ENCODE data around the gene SAMD15.
A peak's percentile ranks its signal among the peaks of the same experiment; 100 is the strongest.
"Not testable (repeated sequence)": the region's sequence is repeated elsewhere in the genome, so short reads cannot be mapped to it uniquely, and the experiment has no call there.

The SAMD15 gene

DNA sequence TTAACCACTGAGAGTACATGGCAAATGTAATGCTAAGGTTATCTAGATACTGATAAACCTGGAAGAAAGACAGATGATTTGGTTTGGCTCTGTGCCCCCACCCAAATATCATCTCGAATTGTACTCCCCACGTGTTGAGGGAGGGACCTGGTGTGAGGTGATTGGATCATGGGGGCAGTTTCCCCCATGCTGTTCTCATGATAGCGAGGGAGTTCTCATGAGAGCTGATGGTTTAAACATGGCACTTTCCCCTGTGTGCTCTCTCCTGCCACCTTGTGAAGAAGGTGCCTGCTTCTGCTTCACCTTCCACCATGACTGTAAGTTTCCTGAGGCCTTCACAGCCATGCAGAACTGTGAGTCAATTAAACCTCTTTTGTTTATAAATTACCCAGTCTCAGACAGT is 32.0 kb downstream of the SAMD15 start:
- H3K9me3 ChIP-seq (ENCODE audit: insufficient read depth, low read length), result no peaks in the 10 kb centered on the region
- TF ChIP-seq EZH2phosphoT487 (conservative IDR thresholded peaks at IDR 0.05; ENCODE audit: low read length) (no peak), CTCF (IDR thresholded peaks at IDR 0.05; ENCODE audit: insufficient read depth, low read length, poor library complexity, severe bottlenecking) (no peak)
- H3F3A ChIP-seq (ENCODE audit: insufficient read depth), result no peaks in the 10 kb centered on the region
- no peaks in the 10 kb centered on the region for H3K9me2 ChIP-seq (replicated peaks; ENCODE audit: insufficient read depth, low read length)
- H3K27me3 ChIP-seq (ENCODE audit: low read length), result no peaks in the 10 kb centered on the region
- peak overlapping the region; percentile 88 for H2AFZ ChIP-seq (ENCODE audit: low read depth, low read length, severe bottlenecking)
- H4K20me1 ChIP-seq (ENCODE audit: low read depth, low read length), result no peaks in the 10 kb centered on the region
- no peaks in the 10 kb centered on the region for H3K36me3 ChIP-seq (ENCODE audit: low read length)
- H3K79me2 ChIP-seq (ENCODE audit: insufficient read depth, low read length), result no peaks in the 10 kb centered on the region
- H3K9ac ChIP-seq (ENCODE audit: low read length), result no peak overlapping the region
- H3K4me2 ChIP-seq (ENCODE audit: low read depth, low read length, poor library complexity, severe bottlenecking), result no peak overlapping the region
- H3K4me3 ChIP-seq (ENCODE audit: insufficient read depth, low read length, poor library complexity, severe bottlenecking), result no peak overlapping the region
- no peak overlapping the region for H3K27ac ChIP-seq (ENCODE audit: low read depth, low read length)

DNA sequence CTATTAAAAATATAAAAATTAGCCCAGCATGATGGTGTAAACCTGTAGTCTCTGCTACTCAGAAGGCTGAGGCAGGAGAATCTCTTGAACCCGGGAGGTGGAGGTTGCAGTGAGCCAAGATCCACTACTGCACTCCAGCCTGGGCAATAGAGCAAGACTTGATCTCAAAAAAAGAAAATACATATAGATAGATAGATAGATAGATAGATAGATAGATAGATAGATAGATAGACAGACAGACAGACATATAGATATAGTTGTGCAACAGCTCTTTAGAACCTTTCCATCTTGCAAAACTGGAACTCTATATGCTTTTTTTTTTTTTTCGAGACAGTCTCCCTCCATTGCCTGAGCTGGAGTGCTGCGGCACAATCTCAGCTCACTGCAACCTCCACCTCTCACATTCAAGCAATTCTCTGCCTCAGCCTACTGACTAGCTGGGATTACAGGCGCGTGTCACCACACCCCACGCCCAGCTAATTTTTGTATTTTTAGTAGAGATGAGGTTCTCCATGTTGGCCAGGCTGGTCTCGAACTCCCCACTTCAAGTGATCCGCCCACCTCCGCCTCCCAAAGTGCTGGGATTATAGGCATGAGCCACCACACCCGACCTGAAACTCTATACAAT is 38.3 kb downstream of the SAMD15 start:
- not testable (repeated sequence) for H4K20me1 ChIP-seq (ENCODE audit: low read depth, low read length); H3K27me3 ChIP-seq (ENCODE audit: low read length); H3K4me3 ChIP-seq (ENCODE audit: insufficient read depth, low read length, poor library complexity, severe bottlenecking); H3K9me3 ChIP-seq (ENCODE audit: insufficient read depth, low read length); H3K36me3 ChIP-seq (ENCODE audit: low read length); H3K79me2 ChIP-seq (ENCODE audit: insufficient read depth, low read length); H3K27ac ChIP-seq (ENCODE audit: low read depth, low read length); H3F3A ChIP-seq (ENCODE audit: insufficient read depth); H3K9ac ChIP-seq (ENCODE audit: low read length); H2AFZ ChIP-seq (ENCODE audit: low read depth, low read length, severe bottlenecking); H3K4me2 ChIP-seq (ENCODE audit: low read depth, low read length, poor library complexity, severe bottlenecking); H3K9me2 ChIP-seq (replicated peaks; ENCODE audit: insufficient read depth, low read length)

- H2AFZ ChIP-seq (ENCODE audit: low read depth, low read length, severe bottlenecking); H3K27me3 ChIP-seq (ENCODE audit: low read length); H3K27ac ChIP-seq (ENCODE audit: low read depth, low read length); H3K4me3 ChIP-seq (ENCODE audit: insufficient read depth, low read length, poor library complexity, severe bottlenecking); H3K9me2 ChIP-seq (replicated peaks; ENCODE audit: insufficient read depth, low read length); H3K9ac ChIP-seq (ENCODE audit: low read length); H4K20me1 ChIP-seq (ENCODE audit: low read depth, low read length); H3K79me2 ChIP-seq (ENCODE audit: insufficient read depth, low read length); H3K9me3 ChIP-seq (ENCODE audit: insufficient read depth, low read length); H3F3A ChIP-seq (ENCODE audit: insufficient read depth); H3K4me2 ChIP-seq (ENCODE audit: low read depth, low read length, poor library complexity, severe bottlenecking); H3K36me3 ChIP-seq (ENCODE audit: low read length): not testable (repeated sequence)
Observed at GRCh38 chr14:77416098-77416497, 38.9 kb downstream of the SAMD15 start.

DNA sequence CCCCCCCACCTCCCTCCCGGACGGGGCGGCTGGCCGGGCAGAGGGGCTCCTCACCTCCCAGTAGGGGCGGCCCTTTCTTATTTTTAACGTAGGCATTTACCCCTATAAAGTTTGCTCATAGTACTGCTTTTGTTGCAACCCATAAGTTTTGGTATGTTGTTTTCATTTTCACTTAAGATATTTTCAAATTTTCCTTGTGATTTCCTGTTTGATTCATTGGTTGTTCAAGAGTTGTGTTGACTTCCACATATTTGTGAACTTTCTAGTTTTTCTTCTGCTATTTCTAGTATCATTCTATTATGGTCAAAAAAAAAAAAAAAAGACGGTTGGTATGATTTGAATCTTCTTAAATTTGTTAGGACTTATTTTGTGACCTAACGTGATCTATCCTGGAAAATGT is 39.7 kb downstream of the SAMD15 start:
- Histone ChIP-seq H3K79me2 (ENCODE audit: insufficient read depth, low read length) (no peaks in the 10 kb centered on the region), H2AFZ (ENCODE audit: low read depth, low read length, severe bottlenecking) (no peak overlapping the region)

More for the DNA sequence above, 39.7 kb downstream of the SAMD15 start:
- H3K9me3 ChIP-seq (ENCODE audit: insufficient read depth, low read length), result no peaks in the 10 kb centered on the region
- no peak overlapping the region for H3K9ac ChIP-seq (ENCODE audit: low read length)
- H3K36me3 ChIP-seq (ENCODE audit: low read length), result no peaks in the 10 kb centered on the region
- H4K20me1 ChIP-seq (ENCODE audit: low read depth, low read length), result no peaks in the 10 kb centered on the region
- no peak overlapping the region for H3K4me2 ChIP-seq (ENCODE audit: low read depth, low read length, poor library complexity, severe bottlenecking)
- H3K4me3 ChIP-seq (ENCODE audit: insufficient read depth, low read length, poor library complexity, severe bottlenecking), result no peak overlapping the region
- no peak overlapping the region for H3K27ac ChIP-seq (ENCODE audit: low read depth, low read length)
- TF ChIP-seq EZH2phosphoT487 (conservative IDR thresholded peaks at IDR 0.05; ENCODE audit: low read length), result no peak
- no peak for TF ChIP-seq CTCF (IDR thresholded peaks at IDR 0.05; ENCODE audit: insufficient read depth, low read length, poor library complexity, severe bottlenecking)
- no peaks in the 10 kb centered on the region for H3K27me3 ChIP-seq (ENCODE audit: low read length)
- H3F3A ChIP-seq (ENCODE audit: insufficient read depth), result no peaks in the 10 kb centered on the region
- no peaks in the 10 kb centered on the region for H3K9me2 ChIP-seq (replicated peaks; ENCODE audit: insufficient read depth, low read length)

Data from SU-DHL-6 (cell line).